Transverse colon (tissue), 4 donors: Measurements from ENCODE around the gene MORC4. TPM values are rescaled to one million over a fixed set of nuclear protein-coding genes. Genes with fewer than 3 reads are reported as not detected.

Experiments
- DNase-seq: peaks from one replicate; pipeline ENCODE4 v3.0.0-alpha.2; 2019
- H3K27ac ChIP-seq, 4 donors: fragments of 200-600 bp; sonication (generic); 2 replicates each; pipeline ENCODE4 v1.5.1; 2016 to 2018; ENCODE audit warnings: inconsistent platforms in 4 of 4
- H3K27me3 ChIP-seq: fragments of 200-600 bp; sonication (generic); 2 replicates; pipeline ENCODE4 v1.5.1; 2017; ENCODE audit warnings: inconsistent platforms
- H3K36me3 ChIP-seq, 4 donors: fragments of 200-600 bp; sonication (generic); 2 replicates each; pipeline ENCODE4 v1.5.1; 2017 to 2019; ENCODE audit warnings: inconsistent platforms in 4 of 4
- H3K4me1 ChIP-seq, 4 donors: fragments of 200-600 bp; sonication (generic); 2 replicates each; pipeline ENCODE4 v1.5.1; 2017 to 2020; ENCODE audit warnings: inconsistent platforms in 4 of 4
- H3K4me3 ChIP-seq, 4 donors: fragments of 200-600 bp; sonication (generic); 1 replicate in 1 of 4; 2 replicates in 3 of 4; pipeline versions ENCODE4 v1.5.1 to v1.6.1; 2017 to 2019; ENCODE audit warnings: inconsistent platforms in 4 of 4
- H3K9me3 ChIP-seq, 2 donors: fragments of 200-600 bp; sonication (generic); 2 replicates each; pipeline ENCODE4 v1.5.1; 2017 to 2019; ENCODE audit warnings: inconsistent platforms in 2 of 2
- EP300 ChIP-seq: sonication (generic); formaldehyde crosslinking; IDR thresholded peaks from one replicate; pipeline ENCODE4 v1.6.1; 2017; ENCODE audit warnings: antibody characterized with exemption, low read depth
- POLR2A ChIP-seq: fragments of 450-650 bp; IDR thresholded peaks from one replicate; pipeline ENCODE4 v1.6.1; 2016; ENCODE audit warnings: antibody characterized with exemption, mild to moderate bottlenecking, moderate library complexity
- POLR2AphosphoS5 ChIP-seq, 3 donors: sonication (generic); formaldehyde crosslinking; IDR thresholded peaks; one replicate each; pipeline ENCODE4 v1.6.1; 2016; ENCODE audit warnings: antibody characterized with exemption in 3 of 3
- WGBS, 2 donors: methylation state at CpG; one replicate each; pipeline ENCODE4 v1.1.5; 2018; ENCODE audit warnings: low coverage in 1 of 2; 5-methylcytosine and 5-hydroxymethylcytosine counted together
- in situ Hi-C, 4 donors: fragments of 200-750 bp; cut with MboI; loops; one replicate each; pipeline versions ENCODE4 v1.15.0 to v1.15.1; 2017; ENCODE audit warnings: low sequenced_read_pairs in 3 of 4, low pct_ligation_motif_present in 1 of 4, low pct_unique_long_range_greater_than_20kb in 1 of 4
- intact Hi-C: fragments of 100-400 bp; cut with DNase I; formaldehyde crosslinking; loops from one replicate; pipeline ENCODE4 v1.15.1; 2023; ENCODE audit warnings: low total_unique reads
- total RNA-seq, 4 donors: library from RNA; depleted of rRNA; stranded (reverse); fragments of >200 nt; gene quantifications; one replicate each; pipeline ENCODE4 v1.1.0, GENCODE V29; 2016
- TF ChIP-seq, protein P1 (sequence below), 5 experiments: fragments of 200-600 bp in 3 of 5; fragments of 450-650 bp in 2 of 5; sonication (generic) in 3 of 5; IDR thresholded peaks; 1 replicate in 2 of 5; 2 replicates in 3 of 5; pipeline ENCODE4 v1.5.1; 2016 to 2017; ENCODE audit warnings: antibody characterized with exemption in 5 of 5, inconsistent platforms in 3 of 5, mild to moderate bottlenecking in 2 of 5, moderate library complexity in 1 of 5

The MORC4 gene
- total RNA-seq, 4 donors from 2014 or later = 6.3 to 19.1 (median 8.9) TPM

DNA sequence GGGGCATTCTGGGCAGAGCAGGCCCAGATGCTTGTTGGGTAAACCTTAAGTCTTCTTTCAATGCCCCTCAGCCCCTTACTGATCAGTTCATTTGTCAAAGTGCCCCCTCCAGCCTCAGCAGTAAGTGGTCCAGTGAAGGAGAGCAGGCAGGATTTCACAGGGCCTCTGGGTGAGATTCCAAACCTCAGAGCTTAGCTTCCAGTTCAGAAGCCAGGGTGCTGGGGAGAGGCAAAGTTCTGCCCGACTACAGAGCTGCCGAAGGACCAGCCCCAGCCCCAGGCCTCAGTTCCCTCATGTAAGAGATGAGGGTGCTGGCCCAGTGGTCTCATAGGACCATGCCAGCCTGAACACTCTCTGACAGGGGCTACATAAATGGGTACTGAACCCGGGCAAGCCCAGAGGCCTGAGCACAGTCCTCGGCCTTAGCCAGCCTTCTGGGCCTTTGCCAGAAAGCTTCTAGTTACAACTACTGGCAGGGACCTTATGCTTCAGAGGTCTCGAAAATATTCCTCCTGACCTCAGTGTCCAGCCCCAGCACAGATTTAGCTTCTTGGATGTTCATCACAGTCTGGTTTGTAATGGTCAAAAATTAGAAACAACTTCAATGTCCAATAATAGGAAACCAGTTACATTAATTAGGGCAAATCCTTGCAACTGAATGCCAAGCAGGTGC, 96.0 kb downstream of the MORC4 start:
- Histone ChIP-seq H3K4me1 (peaks cover 0 to 6% (median 0%) of the 10 kb centered on the region in 4 donors), H3K27me3 (no peaks in the 10 kb centered on the region), H3K4me3 (no peak overlapping the region), H3K9me3 (no peaks in the 10 kb centered on the region), H3K36me3 (no peaks in the 10 kb centered on the region), H3K27ac (no peak overlapping the region)
- no peak for DNase-seq
- in situ Hi-C loops (no loop called here), intact Hi-C loops (no loop called here)
- 90% methylated on average over 2 of the region's 5 CpGs; no CpG with 5 or more reads in 1 of the 2 donors for WGBS, 2 donors
- no peak for TF ChIP-seq POLR2A

- WGBS, 2 donors = 81% methylated on average over 1 of the region's 1 CpG; no CpG with 5 or more reads in 1 of the 2 donors
- Histone ChIP-seq H3K4me3 (no peak within 1 kb of the TSS), H3K27ac (no peak within 1 kb of the TSS), H3K27me3 (no peaks in the 10 kb centered on the region), H3K9me3 (no peaks in the 10 kb centered on the region), H3K36me3 (no peaks in the 10 kb centered on the region), H3K4me1 (peaks cover 0 to 6% (median 0%) of the 10 kb centered on the region in 4 donors)
- intact Hi-C loops = no loop called here
- in situ Hi-C loops = no loop called here
- TF ChIP-seq POLR2A (no peak), EP300 (no peak)
- no peak for DNase-seq
These were observed 96.7 kb downstream of the MORC4 start, which contains the start of gene RIPPLY1 for GRCh38 chrX:106903291-106903824. Gene RIPPLY1 (minus strand): TSS chrX:106903341. CDS start chrX:106903287, 54 bp downstream.

GRCh38 chrX:106902684-106903083, 97.3 kb downstream of the MORC4 start:
- 85% methylated on average over 2 of the region's 2 CpGs; no CpG with 5 or more reads in 1 of the 2 donors for WGBS, 2 donors
- no peak for DNase-seq
- intact Hi-C loops (no loop called here), in situ Hi-C loops (no loop called here)
- Histone ChIP-seq H3K36me3 (no peaks in the 10 kb centered on the region), H3K4me3 (no peak overlapping the region), H3K27me3 (no peaks in the 10 kb centered on the region), H3K27ac (no peak overlapping the region), H3K9me3 (no peaks in the 10 kb centered on the region), H3K4me1 (peaks cover 0 to 6% (median 0%) of the 10 kb centered on the region in 4 donors)
- TF ChIP-seq EP300 (no peak), POLR2A (no peak), POLR2AphosphoS5 (IDR thresholded peaks at IDR 0.05) (no peak)
- TF ChIP-seq, protein P1, sequence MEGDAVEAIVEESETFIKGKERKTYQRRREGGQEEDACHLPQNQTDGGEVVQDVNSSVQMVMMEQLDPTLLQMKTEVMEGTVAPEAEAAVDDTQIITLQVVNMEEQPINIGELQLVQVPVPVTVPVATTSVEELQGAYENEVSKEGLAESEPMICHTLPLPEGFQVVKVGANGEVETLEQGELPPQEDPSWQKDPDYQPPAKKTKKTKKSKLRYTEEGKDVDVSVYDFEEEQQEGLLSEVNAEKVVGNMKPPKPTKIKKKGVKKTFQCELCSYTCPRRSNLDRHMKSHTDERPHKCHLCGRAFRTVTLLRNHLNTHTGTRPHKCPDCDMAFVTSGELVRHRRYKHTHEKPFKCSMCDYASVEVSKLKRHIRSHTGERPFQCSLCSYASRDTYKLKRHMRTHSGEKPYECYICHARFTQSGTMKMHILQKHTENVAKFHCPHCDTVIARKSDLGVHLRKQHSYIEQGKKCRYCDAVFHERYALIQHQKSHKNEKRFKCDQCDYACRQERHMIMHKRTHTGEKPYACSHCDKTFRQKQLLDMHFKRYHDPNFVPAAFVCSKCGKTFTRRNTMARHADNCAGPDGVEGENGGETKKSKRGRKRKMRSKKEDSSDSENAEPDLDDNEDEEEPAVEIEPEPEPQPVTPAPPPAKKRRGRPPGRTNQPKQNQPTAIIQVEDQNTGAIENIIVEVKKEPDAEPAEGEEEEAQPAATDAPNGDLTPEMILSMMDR (IDR thresholded peaks at IDR 0.05) = no peak

DNA sequence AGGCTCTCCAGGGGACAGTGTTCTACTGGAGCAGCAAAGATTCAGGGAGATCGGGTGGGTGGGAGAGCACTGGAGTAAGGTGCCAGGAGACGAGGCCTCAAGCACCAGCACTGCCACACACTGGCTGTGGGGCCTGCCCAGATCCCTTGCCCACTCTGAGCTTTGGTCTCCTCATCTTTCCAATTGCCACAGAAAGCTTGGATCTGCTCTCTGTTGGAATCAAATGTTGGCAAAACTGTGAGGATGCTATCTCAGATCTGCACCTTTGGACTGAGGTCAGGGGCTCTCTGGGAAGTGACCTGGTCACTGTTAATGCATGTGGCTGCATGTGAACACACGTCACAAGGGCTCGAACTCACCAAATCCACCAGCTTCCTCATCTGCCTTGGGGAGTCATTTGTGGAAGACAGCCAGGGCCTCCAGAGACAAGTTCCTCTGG, 98.2 kb downstream of the MORC4 start:
- H3K27me3 ChIP-seq = no peaks in the 10 kb centered on the region
- H3K4me1 ChIP-seq = peaks cover 0 to 6% (median 0%) of the 10 kb centered on the region in 4 donors
- no peak overlapping the region for H3K4me3 ChIP-seq
- in situ Hi-C loops (no loop called here), intact Hi-C loops (no loop called here)
- no peak overlapping the region for H3K27ac ChIP-seq
- no peaks in the 10 kb centered on the region for H3K9me3 ChIP-seq
- no peaks in the 10 kb centered on the region for H3K36me3 ChIP-seq
- 65% methylated on average over 4 of the region's 4 CpGs; no CpG with 5 or more reads in 1 of the 2 donors for whole genome bisulfite sequencing, 2 donors
- TF ChIP-seq, protein P1 (IDR thresholded peaks at IDR 0.05) = no peak
- TF ChIP-seq POLR2AphosphoS5 (IDR thresholded peaks at IDR 0.05) = no peak
- TF ChIP-seq EP300 = no peak
- no peak for TF ChIP-seq POLR2A
- no peak for DNase-seq

- TF ChIP-seq POLR2A = no peak
- TF ChIP-seq POLR2AphosphoS5 (IDR thresholded peaks at IDR 0.05) = no peak
- no peak for TF ChIP-seq EP300
- TF ChIP-seq, protein P1 (IDR thresholded peaks at IDR 0.05) = no peak
- in situ Hi-C loops = no loop called here
- Histone ChIP-seq H3K27me3 (no peaks in the 10 kb centered on the region), H3K4me1 (peaks cover 0 to 6% (median 0%) of the 10 kb centered on the region in 4 donors), H3K9me3 (no peaks in the 10 kb centered on the region), H3K36me3 (no peaks in the 10 kb centered on the region), H3K27ac (no peak overlapping the region), H3K4me3 (no peak overlapping the region)
- intact Hi-C loops = no loop called here
- WGBS, 2 donors = 65% methylated on average over 3 of the region's 3 CpGs; no CpG with 5 or more reads in 1 of the 2 donors
- no peak for DNase-seq
These were observed 98.7 kb downstream of the MORC4 start for GRCh38 chrX:106901341-106901740.
